ENCODE results near the gene SYNE4. TPM values are rescaled to one million over a fixed set of nuclear protein-coding genes. Genes with fewer than 3 reads are reported as not detected.
"Not testable (repeated sequence)": the region's sequence is repeated elsewhere in the genome, so short reads cannot be mapped to it uniquely, and the experiment has no call there.

Gene SYNE4
- total RNA-seq, 1 donor = not detected

DNA sequence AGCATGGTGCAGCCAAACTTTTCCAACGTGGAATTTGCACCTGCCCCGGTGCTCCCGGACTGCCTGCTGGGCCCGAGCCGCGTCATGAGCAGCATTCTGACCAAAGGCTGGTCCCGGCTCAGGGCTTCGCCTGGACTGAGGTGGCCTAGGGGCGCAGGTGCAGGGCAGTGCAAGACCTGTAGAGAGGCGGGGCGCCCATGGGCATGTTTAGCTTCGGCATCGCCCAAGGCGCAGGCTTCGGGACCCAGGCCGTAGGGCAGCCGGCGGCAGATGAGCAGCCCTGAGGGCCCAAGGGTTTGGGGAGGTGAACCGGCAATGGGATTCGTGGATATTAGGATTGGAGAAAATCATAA lies 48.7 kb downstream of the SYNE4 start:
- TF ChIP-seq, protein P1, sequence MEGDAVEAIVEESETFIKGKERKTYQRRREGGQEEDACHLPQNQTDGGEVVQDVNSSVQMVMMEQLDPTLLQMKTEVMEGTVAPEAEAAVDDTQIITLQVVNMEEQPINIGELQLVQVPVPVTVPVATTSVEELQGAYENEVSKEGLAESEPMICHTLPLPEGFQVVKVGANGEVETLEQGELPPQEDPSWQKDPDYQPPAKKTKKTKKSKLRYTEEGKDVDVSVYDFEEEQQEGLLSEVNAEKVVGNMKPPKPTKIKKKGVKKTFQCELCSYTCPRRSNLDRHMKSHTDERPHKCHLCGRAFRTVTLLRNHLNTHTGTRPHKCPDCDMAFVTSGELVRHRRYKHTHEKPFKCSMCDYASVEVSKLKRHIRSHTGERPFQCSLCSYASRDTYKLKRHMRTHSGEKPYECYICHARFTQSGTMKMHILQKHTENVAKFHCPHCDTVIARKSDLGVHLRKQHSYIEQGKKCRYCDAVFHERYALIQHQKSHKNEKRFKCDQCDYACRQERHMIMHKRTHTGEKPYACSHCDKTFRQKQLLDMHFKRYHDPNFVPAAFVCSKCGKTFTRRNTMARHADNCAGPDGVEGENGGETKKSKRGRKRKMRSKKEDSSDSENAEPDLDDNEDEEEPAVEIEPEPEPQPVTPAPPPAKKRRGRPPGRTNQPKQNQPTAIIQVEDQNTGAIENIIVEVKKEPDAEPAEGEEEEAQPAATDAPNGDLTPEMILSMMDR (IDR thresholded peaks at IDR 0.05; ENCODE audit: insufficient read depth, low read length) = no peak
- no peak overlapping the region for H3K4me3 ChIP-seq (ENCODE audit: low read depth, low read length)
- no peak for DNase-seq (ENCODE audit: low read depth)

DNA sequence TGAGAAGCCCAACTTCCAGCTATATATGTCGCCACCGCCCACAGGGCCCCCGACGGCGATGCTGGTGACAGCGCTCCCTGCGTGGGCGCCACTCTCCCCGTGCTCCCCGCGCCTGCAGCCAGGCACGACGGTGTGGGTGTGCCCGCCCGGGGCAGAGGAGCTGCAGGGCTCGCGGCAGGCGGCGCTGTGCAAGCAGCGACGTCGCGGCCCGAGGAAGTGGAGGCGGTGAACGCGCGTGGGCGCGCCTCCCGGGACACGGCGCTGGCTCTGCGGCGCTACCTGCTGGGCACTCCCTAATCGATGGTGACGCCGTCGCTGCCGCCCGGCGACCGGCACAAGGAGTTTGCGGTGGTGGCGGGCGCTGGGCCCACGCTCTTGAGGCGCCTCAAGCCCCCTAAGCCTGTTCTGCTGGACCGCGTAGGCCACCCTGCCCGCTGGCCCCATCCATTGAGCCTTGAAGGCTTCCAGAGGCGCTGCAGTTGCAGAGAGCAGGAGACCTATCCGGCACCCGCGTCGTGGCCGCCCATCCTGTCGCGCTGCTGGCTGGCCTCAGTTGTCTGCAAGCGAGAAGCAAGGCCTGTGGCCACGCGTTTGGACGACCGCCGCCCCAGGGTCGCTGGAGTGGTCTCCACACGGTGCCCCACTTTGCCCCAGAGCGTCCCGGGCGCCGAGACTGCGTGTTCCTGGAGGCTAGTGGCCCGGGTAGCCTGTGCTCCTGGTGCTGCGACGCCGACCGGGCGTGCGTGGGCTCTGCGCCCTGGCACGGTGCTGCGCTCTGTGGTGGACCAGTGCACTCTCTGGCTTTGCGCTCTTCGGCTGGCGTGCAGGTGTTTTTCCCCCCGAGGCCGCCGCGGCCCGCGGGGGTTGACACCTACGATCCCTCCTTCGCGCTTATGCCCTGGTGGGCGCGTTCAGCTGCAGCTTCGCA lies 49.3 kb downstream of the SYNE4 start:
- H3K4me3 ChIP-seq (ENCODE audit: low read depth, low read length) = no peak overlapping the region
- TF ChIP-seq, protein P1 (IDR thresholded peaks at IDR 0.05; ENCODE audit: insufficient read depth, low read length) = no peak
- no peak for DNase-seq (ENCODE audit: low read depth)

DNA sequence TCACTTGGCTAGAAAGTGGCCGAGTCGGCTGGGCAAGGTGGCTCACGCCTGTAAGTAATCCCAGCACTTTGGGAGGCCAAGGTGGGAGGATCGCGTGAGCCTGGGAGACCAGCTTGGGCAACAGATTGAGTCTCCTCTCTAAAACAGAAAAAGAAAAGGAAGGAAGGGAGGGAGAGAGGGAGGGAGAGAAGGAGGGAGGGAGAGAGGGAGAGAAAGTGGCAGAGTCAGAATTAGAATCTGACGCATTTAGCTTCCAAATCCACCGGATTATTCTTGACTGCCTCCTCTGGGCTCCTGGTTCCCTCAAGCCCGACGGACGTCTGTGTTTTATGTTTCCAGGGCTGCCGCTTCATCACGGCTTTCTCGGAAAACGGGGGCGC lies 50.0 kb downstream of the SYNE4 start:
- DNase-seq (ENCODE audit: low read depth) = no peak
- H3K4me3 ChIP-seq (ENCODE audit: low read depth, low read length) = no peak overlapping the region
- TF ChIP-seq, protein P1 (IDR thresholded peaks at IDR 0.05; ENCODE audit: insufficient read depth, low read length) = no peak

DNA sequence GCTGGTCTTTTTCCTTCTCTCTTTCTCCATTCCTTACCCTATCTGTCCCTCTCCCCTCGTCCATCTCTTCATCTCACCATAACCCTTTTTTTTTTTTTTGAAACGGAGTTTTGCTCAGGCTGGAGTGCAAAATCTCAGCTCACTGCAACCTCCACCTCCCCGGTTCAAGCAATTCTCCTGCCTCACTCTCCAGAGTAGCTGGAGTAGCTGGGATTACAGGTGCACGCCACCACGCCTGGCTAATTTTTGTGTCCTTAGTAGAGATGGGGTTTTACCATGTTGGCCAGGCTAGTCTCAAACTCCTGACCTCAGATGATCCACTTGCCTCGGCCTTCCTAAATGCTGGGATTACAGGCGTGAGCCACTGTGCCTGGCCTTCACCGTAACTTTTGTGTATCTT lies 51.2 kb downstream of the SYNE4 start:
- not testable (repeated sequence) for H3K4me3 ChIP-seq (ENCODE audit: low read depth, low read length); DNase-seq (ENCODE audit: low read depth)

DNA sequence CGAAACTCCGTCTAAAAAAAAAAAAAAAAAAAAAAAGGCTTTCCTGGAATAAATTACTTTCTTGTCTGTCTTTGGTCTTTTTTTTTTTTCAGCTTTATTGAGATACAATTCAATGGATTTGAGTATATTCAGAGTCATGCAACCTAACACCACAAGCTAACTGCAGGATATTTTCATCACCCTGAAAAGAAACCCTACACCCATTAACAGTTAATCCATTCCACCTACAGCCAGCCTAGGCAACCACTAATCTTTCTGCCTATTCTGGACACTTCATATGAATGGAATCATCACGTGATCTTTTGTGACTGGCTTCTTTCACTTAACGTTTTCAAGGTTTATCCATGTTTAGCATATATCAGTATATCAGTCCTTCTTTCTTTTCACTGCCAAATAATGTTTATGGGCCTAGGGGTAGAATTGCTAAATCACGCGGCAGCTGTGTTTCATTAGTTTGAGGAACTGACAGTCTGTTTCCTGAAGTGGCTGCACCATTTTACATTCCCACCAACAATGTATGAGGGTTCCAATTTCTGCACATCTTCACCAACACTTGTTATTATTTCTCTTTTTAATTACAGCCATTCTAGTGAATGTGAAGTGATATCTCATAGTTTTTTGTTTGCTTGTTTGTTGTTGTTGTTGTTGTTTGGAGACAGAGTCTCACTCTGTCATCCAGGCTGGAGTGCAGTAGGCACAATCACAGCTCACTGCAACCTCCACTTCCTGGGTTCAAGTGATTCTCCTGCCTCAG lies 52.6 kb downstream of the SYNE4 start:
- DNase-seq (ENCODE audit: low read depth) = no peak
- TF ChIP-seq, protein P1 (IDR thresholded peaks at IDR 0.05; ENCODE audit: insufficient read depth, low read length) = no peak
- no peak overlapping the region for H3K4me3 ChIP-seq (ENCODE audit: low read depth, low read length)

Small RNA genes lying within 50 kb of the gene (small RNA-seq; reads per million reads assigned to genes)
- not detected for gene AF038458.1

Other genes starting within 250 kb of the SYNE4 start
- gene ARHGAP33, start 233.2 kb downstream of the SYNE4 start, total RNA-seq (ENCODE audit: low replicate concordance) = 5.3 and 7.4 TPM in 2 replicates
- not detected in 2 replicates for gene PRODH2, start 196.0 kb downstream of the SYNE4 start, total RNA-seq (ENCODE audit: low replicate concordance)
- gene NPHS1, start 156.3 kb downstream of the SYNE4 start, total RNA-seq (ENCODE audit: low replicate concordance) = not detected in 2 replicates
- 0.25 TPM in 1 of 2 replicates, not detected in the other for gene KIRREL2, start 151.9 kb downstream of the SYNE4 start, total RNA-seq (ENCODE audit: low replicate concordance)
- gene APLP1, start 140.2 kb downstream of the SYNE4 start, total RNA-seq (ENCODE audit: low replicate concordance) = 4.1 and 8.6 TPM in 2 replicates
- 2.5 and 3.7 TPM in 2 replicates for gene NFKBID, start 108.3 kb downstream of the SYNE4 start, total RNA-seq (ENCODE audit: low replicate concordance)
- gene HCST, start 106.3 kb downstream of the SYNE4 start, total RNA-seq (ENCODE audit: low replicate concordance) = 0.81 and 2.7 TPM in 2 replicates
- gene TYROBP, start 100.5 kb downstream of the SYNE4 start, total RNA-seq (ENCODE audit: low replicate concordance) = not detected in 2 replicates
- gene LRFN3, start 72.4 kb downstream of the SYNE4 start, total RNA-seq (ENCODE audit: low replicate concordance) = 5.9 and 9.3 TPM in 2 replicates
- gene SDHAF1, start 13.6 kb downstream of the SYNE4 start, total RNA-seq (ENCODE audit: low replicate concordance) = 12.7 and 38.7 TPM in 2 replicates
- 14.2 and 15.5 TPM in 2 replicates for gene ALKBH6, start 5.4 kb upstream of the SYNE4 start, total RNA-seq (ENCODE audit: low replicate concordance)
- 7.4 and 20.1 TPM in 2 replicates for gene CLIP3, start 24.1 kb upstream of the SYNE4 start, total RNA-seq (ENCODE audit: low replicate concordance)
- gene THAP8, start 45.5 kb upstream of the SYNE4 start, total RNA-seq (ENCODE audit: low replicate concordance) = 2.5 and 4.1 TPM in 2 replicates
- gene WDR62, start 46.1 kb upstream of the SYNE4 start, total RNA-seq (ENCODE audit: low replicate concordance) = 0.25 and 10.1 TPM in 2 replicates
- gene OVOL3, start 102.3 kb upstream of the SYNE4 start, total RNA-seq (ENCODE audit: low replicate concordance) = not detected in 2 replicates
- 33.2 and 37.9 TPM in 2 replicates for gene POLR2I, start 106.1 kb upstream of the SYNE4 start, total RNA-seq (ENCODE audit: low replicate concordance)
- 83.6 and 164 TPM in 2 replicates for gene TBCB, start 106.7 kb upstream of the SYNE4 start, total RNA-seq (ENCODE audit: low replicate concordance)
- 55.1 and 398 TPM in 2 replicates for gene CAPNS1, start 131.3 kb upstream of the SYNE4 start, total RNA-seq (ENCODE audit: low replicate concordance)
- 5.4 and 17.0 TPM in 2 replicates for gene COX7A1, start 143.6 kb upstream of the SYNE4 start, total RNA-seq (ENCODE audit: low replicate concordance)
- 7.0 and 7.6 TPM in 2 replicates for gene ZNF565, start 205.9 kb upstream of the SYNE4 start, total RNA-seq (ENCODE audit: low replicate concordance)
- gene ZNF146, start 206.3 kb upstream of the SYNE4 start, total RNA-seq (ENCODE audit: low replicate concordance) = 107 and 130 TPM in 2 replicates